ENCODE results near the gene TRIM40. TPM values are rescaled to one million over a fixed set of nuclear protein-coding genes. Genes with fewer than 3 reads are reported as not detected.

The TRIM40 gene
- total RNA-seq, 4 donors from 2014 or later, result 10.9 to 13.7 (median 12.7) TPM; not detected in 1

DNA sequence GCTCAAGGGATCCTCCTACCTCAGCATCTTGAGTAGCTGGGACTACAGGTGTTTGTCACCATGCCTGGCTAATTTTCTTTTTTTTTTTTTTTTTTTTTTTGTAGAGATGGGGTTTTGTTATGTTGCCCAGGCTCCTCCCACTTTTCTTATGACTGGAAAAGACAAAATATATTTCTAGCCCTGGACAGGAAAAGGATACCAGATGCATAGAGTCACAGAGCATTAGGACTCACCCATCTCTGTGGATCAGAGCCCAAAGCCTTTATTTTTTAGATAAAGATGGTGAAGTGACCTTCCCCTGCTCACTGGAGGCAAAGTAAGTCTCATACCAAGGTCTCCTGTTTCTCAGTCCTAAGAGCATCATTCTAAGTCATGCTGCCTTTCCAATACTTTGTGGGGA lies 21.6 kb downstream of the TRIM40 start:
- Histone ChIP-seq H3K27ac (no peak overlapping the region), H3K27me3 (no peaks in the 10 kb centered on the region), H3K9me3 (no peaks in the 10 kb centered on the region), H3K4me3 (no peak overlapping the region), H3K4me1 (peaks cover 0 to 22% (median 6%) of the 10 kb centered on the region in 4 donors), H3K36me3 (no peaks in the 10 kb centered on the region)
- no peak for DNase-seq
- TF ChIP-seq POLR2A (IDR thresholded peaks at IDR 0.05), result no peak
- TF ChIP-seq, protein P1, sequence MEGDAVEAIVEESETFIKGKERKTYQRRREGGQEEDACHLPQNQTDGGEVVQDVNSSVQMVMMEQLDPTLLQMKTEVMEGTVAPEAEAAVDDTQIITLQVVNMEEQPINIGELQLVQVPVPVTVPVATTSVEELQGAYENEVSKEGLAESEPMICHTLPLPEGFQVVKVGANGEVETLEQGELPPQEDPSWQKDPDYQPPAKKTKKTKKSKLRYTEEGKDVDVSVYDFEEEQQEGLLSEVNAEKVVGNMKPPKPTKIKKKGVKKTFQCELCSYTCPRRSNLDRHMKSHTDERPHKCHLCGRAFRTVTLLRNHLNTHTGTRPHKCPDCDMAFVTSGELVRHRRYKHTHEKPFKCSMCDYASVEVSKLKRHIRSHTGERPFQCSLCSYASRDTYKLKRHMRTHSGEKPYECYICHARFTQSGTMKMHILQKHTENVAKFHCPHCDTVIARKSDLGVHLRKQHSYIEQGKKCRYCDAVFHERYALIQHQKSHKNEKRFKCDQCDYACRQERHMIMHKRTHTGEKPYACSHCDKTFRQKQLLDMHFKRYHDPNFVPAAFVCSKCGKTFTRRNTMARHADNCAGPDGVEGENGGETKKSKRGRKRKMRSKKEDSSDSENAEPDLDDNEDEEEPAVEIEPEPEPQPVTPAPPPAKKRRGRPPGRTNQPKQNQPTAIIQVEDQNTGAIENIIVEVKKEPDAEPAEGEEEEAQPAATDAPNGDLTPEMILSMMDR (IDR thresholded peaks at IDR 0.05), result no peak

DNA sequence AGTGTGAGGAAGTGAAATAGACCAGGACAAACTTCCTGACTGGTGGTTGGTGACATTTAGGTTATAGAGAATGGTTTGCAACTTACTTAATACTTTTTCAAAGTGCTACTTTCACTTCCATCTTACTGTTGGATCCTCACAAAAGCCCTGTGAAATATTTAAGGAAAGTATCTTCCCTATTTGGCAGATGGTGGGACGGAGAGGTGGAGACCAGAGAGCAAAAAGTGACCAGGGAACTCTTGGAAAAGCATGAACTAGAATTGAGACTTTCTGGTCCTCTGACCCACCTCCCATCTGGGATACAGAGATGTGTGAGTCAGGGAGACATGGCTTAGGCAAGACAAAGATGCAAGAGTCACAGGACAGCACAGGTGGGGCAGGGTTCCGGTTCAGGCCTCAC lies 22.1 kb downstream of the TRIM40 start:
- Histone ChIP-seq H3K36me3 (no peaks in the 10 kb centered on the region), H3K27me3 (no peaks in the 10 kb centered on the region), H3K4me1 (peaks cover 0 to 22% (median 6%) of the 10 kb centered on the region in 4 donors), H3K27ac (no peak overlapping the region), H3K9me3 (no peaks in the 10 kb centered on the region), H3K4me3 (no peak overlapping the region)
- TF ChIP-seq, protein P1 (IDR thresholded peaks at IDR 0.05), result no peak
- no peak for TF ChIP-seq POLR2A (IDR thresholded peaks at IDR 0.05)
- DNase-seq, result no peak

DNA sequence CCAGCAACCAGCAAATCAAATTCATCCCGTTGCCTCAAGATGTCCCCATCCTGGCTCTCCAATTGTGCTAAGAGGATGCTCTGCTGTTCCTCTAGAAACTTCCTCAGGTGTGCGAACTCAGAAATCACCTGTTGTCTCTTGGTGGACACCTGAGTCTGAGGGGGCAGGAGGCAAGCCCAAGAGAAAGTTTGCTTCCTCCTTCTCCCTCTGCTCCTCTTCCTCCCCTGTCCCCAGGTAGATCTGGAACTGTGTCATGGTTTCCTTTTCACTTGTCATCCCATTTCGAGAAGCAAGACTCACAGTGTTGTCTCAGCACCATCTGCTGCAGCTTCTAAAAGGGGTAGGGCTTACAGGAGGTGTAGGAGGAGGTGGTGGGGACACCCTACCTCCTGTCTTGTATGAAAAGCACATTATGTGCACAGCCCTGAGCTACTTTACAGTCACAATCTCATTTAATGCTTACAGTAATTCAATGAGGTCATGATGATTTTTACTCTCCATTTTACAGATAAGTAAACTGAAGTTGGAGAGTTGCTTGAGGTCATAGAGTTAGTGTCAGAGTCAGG lies 22.6 kb downstream of the TRIM40 start:
- H3K4me1 ChIP-seq, result peaks cover 0 to 22% (median 6%) of the 10 kb centered on the region in 4 donors
- H3K36me3 ChIP-seq, result no peaks in the 10 kb centered on the region
- DNase-seq, result no peak
- no peak overlapping the region for H3K27ac ChIP-seq
- no peaks in the 10 kb centered on the region for H3K27me3 ChIP-seq
- H3K4me3 ChIP-seq, result no peak overlapping the region
- H3K9me3 ChIP-seq, result no peaks in the 10 kb centered on the region
- no peak for TF ChIP-seq POLR2A (IDR thresholded peaks at IDR 0.05)
- TF ChIP-seq, protein P1 (IDR thresholded peaks at IDR 0.05), result no peak

DNA sequence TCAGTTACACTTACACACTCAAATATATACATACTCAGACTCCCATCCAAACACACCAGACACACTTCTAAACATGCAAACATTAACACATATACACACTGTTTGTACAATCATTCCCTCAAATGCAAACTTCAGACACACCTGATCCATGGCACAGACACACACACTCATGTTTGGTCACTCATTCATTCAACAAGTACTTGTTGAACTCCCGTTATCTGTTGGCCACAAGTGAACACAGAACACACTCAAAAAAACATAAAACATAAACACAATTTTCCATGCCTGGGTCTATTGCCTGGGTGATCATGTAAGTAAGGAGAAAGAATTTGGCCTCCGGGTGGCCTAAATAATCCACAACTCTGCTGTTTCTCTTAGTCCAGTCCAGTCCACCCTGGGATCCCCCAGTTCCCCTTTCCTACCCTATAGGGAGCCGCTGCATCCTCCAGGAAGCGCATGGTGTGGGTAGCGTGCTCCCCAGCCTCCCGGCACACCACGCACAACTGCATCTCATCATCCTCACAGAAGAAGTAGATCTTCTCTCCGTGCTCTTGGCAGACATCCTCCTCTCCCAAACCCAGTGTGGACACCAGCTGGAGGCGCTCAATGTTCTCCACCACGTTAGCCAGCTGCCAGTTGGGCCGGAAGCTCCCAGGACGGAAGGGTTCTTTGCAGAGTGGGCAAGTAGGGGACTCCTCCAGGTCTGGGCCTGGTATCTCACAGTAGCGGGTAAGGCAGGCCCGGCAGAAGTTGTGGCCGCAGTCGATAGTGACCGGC lies 24.3 kb downstream of the TRIM40 start:
- TF ChIP-seq POLR2A (IDR thresholded peaks at IDR 0.05), result no peak
- TF ChIP-seq, protein P1 (IDR thresholded peaks at IDR 0.05), result no peak
- Histone ChIP-seq H3K4me1 (peaks cover 0 to 7% (median 6%) of the 10 kb centered on the region in 4 donors), H3K4me3 (no peak overlapping the region), H3K27ac (no peak overlapping the region), H3K9me3 (no peaks in the 10 kb centered on the region), H3K36me3 (no peaks in the 10 kb centered on the region), H3K27me3 (no peaks in the 10 kb centered on the region)
- no peak for DNase-seq

DNA sequence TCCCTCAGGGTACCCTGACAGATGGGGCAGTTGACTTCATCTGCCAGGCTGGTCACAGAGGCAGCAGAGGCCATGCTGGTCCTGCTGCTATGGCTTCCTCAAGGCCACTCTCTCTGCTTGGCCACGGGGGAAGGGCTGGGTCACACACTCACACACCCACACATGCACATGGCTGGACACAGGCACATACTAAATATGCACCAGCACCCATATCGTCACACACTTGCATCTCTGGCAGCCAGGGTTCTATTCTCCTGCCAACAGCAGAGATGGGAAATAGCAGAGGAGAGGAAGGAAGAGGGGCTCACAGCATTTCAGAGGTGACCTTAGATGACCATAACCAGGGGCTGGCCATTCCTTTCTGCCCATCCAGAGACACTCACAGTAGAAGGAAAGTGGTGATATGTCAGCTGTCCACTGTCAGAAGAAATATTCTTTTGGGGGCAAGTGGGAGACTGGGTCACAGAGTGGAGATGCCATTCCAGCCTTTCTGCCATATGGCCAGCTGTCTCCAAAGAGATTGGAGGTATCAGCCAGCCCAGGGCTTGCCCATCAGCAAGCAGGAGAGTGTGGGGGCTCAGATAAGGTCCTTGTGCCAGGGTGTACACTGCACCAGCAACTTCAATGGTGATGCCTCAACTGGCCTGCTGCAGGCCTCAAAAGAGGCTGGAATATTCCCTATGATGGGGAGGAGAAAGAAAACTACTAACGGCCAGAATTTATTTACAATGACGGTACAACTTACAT lies 25.0 kb downstream of the TRIM40 start, which contains the start of gene TRIM10:
TRIM10 (minus strand) TSS at position 427 of the 747 bp plus-strand sequence; CDS start at position 74, 353 bp downstream.
- Histone ChIP-seq H3K4me3 (no peak within 1 kb of the TSS), H3K27me3 (no peaks in the 10 kb centered on the region), H3K27ac (no peak within 1 kb of the TSS), H3K4me1 (peaks cover 0 to 7% (median 3%) of the 10 kb centered on the region in 4 donors), H3K9me3 (no peaks in the 10 kb centered on the region), H3K36me3 (no peaks in the 10 kb centered on the region)
- DNase-seq, result no peak
- TF ChIP-seq, protein P1 (IDR thresholded peaks at IDR 0.05), result no peak
- TF ChIP-seq POLR2A (IDR thresholded peaks at IDR 0.05), result no peak
